ENCODE measurements around the gene NAV2. TPM values are rescaled to one million over a fixed set of nuclear protein-coding genes. Genes with fewer than 3 reads are reported as not detected.

NAV2 gene
- total RNA-seq, 1 experiment from 2014 or later, result 22.7 TPM

DNA sequence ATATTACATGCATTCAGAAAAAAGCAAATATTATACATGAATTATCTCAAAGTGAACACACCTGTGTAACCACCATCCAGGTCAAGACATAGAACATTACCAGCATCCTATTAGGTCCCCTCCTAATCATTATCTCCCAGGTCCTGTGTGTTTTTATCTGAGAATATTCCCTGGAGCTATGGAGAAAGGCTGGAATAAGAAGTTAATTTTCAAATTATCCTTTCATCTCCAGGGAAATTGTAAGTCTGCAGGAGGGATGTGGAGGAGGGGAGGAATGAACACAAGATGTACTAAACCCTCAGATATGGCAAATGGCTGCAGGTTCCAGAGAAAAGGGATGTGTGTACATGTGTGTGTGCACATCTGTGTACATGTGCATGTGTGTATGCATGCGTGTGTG, 25.2 kb upstream of the NAV2 start:
- Histone ChIP-seq H3K4me3 (ENCODE audit: low read depth in 2 of 2, low read length in 2 of 2) (no peak overlapping the region), H3K27ac (ENCODE audit: low read length) (no peak overlapping the region), H3K36me3 (ENCODE audit: control insufficient read depth, insufficient read depth, low read length) (no peaks in the 10 kb centered on the region), H3K27me3 (ENCODE audit: control insufficient read depth, insufficient read depth, low read length) (no peaks in the 10 kb centered on the region), H3K9me3 (ENCODE audit: control insufficient read depth, insufficient read depth, low read depth, low read length) (no peaks in the 10 kb centered on the region), H3K4me1 (ENCODE audit: control insufficient read depth, insufficient read depth, low read length) (no peaks in the 10 kb centered on the region)
- TF ChIP-seq, protein P1, sequence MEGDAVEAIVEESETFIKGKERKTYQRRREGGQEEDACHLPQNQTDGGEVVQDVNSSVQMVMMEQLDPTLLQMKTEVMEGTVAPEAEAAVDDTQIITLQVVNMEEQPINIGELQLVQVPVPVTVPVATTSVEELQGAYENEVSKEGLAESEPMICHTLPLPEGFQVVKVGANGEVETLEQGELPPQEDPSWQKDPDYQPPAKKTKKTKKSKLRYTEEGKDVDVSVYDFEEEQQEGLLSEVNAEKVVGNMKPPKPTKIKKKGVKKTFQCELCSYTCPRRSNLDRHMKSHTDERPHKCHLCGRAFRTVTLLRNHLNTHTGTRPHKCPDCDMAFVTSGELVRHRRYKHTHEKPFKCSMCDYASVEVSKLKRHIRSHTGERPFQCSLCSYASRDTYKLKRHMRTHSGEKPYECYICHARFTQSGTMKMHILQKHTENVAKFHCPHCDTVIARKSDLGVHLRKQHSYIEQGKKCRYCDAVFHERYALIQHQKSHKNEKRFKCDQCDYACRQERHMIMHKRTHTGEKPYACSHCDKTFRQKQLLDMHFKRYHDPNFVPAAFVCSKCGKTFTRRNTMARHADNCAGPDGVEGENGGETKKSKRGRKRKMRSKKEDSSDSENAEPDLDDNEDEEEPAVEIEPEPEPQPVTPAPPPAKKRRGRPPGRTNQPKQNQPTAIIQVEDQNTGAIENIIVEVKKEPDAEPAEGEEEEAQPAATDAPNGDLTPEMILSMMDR (IDR thresholded peaks at IDR 0.05), result no peak
- TF ChIP-seq TCF7L2 (IDR thresholded peaks at IDR 0.05; ENCODE audit: low read depth, low read length), result no peak
- TF ChIP-seq, protein P2, sequence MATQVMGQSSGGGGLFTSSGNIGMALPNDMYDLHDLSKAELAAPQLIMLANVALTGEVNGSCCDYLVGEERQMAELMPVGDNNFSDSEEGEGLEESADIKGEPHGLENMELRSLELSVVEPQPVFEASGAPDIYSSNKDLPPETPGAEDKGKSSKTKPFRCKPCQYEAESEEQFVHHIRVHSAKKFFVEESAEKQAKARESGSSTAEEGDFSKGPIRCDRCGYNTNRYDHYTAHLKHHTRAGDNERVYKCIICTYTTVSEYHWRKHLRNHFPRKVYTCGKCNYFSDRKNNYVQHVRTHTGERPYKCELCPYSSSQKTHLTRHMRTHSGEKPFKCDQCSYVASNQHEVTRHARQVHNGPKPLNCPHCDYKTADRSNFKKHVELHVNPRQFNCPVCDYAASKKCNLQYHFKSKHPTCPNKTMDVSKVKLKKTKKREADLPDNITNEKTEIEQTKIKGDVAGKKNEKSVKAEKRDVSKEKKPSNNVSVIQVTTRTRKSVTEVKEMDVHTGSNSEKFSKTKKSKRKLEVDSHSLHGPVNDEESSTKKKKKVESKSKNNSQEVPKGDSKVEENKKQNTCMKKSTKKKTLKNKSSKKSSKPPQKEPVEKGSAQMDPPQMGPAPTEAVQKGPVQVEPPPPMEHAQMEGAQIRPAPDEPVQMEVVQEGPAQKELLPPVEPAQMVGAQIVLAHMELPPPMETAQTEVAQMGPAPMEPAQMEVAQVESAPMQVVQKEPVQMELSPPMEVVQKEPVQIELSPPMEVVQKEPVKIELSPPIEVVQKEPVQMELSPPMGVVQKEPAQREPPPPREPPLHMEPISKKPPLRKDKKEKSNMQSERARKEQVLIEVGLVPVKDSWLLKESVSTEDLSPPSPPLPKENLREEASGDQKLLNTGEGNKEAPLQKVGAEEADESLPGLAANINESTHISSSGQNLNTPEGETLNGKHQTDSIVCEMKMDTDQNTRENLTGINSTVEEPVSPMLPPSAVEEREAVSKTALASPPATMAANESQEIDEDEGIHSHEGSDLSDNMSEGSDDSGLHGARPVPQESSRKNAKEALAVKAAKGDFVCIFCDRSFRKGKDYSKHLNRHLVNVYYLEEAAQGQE (IDR thresholded peaks at IDR 0.05; ENCODE audit: insufficient read depth in 1 of 2, low read depth in 2 of 2, low read length in 1 of 2), result no peak
- TF ChIP-seq SIN3A (IDR thresholded peaks at IDR 0.05; ENCODE audit: borderline replicate concordance, insufficient read depth, low read depth, low read length), result no peak
- no peak for TF ChIP-seq POLR2AphosphoS5 (IDR thresholded peaks at IDR 0.05; ENCODE audit: low read depth, low read length)
- intact Hi-C loops (cut with micrococcal nuclease; ENCODE audit: unreplicated experiment) (no loop called here), in situ Hi-C loops (cut with HindIII; ENCODE audit: low pct_unique_long_range_greater_than_20kb, low sequenced_read_pairs) (no loop called here)
- no TSS peak for BruUV-seq (replicated peaks)
- ATAC-seq (no peak), DNase-seq (ENCODE audit: low read depth, low spot score) (no peak)
- POLR2A ChIA-PET, result interaction anchor here (0.6 kb wide), 1 partner anchor 97 kb away, joined by 8 read pairs; no protein-coding TSS in a partner anchor
- CTCF ChIA-PET, result no interaction called here

DNA sequence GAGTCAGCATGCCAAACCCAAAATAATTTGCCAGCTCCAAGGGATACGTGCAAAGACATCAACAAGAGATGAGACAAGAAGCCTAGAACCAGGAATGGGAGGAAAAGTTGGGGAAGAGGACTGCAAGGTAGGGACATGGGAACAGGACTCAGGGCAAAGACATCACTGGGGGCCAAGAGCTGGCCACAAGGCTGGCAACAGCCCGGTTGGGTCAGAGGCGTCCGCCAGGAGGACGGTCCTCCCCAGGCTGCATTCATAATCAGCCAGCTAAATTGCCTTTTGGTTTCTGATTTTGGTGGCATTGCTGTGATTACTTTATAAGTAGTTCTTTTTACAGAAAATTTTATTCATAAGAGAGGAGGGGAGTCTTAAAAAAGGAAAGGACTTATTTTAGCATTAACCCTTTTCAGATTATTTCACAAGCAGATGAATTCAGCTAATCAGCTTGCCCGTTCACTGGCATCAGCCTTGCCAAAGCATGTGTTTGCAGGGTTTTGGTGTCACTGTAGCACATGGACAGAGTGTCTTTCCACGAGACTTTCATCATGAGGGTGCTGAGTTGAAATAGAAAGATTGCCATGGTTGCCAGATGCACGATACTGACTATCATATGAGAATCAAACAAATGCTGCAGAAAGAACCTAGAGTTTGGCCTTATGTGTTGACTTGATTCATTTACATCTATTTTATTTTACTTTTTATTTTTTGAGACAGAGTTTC, 23.2 kb upstream of the NAV2 start:
- DNase-seq (ENCODE audit: low read depth, low spot score) (no peak), ATAC-seq (no peak)
- no peaks in the 10 kb centered on the region for H3K36me3 ChIP-seq (ENCODE audit: control insufficient read depth, insufficient read depth, low read length)
- POLR2A ChIA-PET, result no interaction called here
- TF ChIP-seq POLR2AphosphoS5 (IDR thresholded peaks at IDR 0.05; ENCODE audit: low read depth, low read length) (no peak), TCF7L2 (IDR thresholded peaks at IDR 0.05; ENCODE audit: low read depth, low read length) (no peak), SIN3A (IDR thresholded peaks at IDR 0.05; ENCODE audit: borderline replicate concordance, insufficient read depth, low read depth, low read length) (no peak)
- TF ChIP-seq, protein P1 (IDR thresholded peaks at IDR 0.05), result no peak
- TF ChIP-seq, protein P2 (IDR thresholded peaks at IDR 0.05; ENCODE audit: insufficient read depth in 1 of 2, low read depth in 2 of 2, low read length in 1 of 2), result no peak
- CTCF ChIA-PET, result no interaction called here
- H3K27ac ChIP-seq (ENCODE audit: low read length), result no peak overlapping the region
- no peaks in the 10 kb centered on the region for H3K4me1 ChIP-seq (ENCODE audit: control insufficient read depth, insufficient read depth, low read length)
- H3K9me3 ChIP-seq (ENCODE audit: control insufficient read depth, insufficient read depth, low read depth, low read length), result no peaks in the 10 kb centered on the region
- in situ Hi-C loops (cut with HindIII; ENCODE audit: low pct_unique_long_range_greater_than_20kb, low sequenced_read_pairs) (no loop called here), intact Hi-C loops (cut with micrococcal nuclease; ENCODE audit: unreplicated experiment) (no loop called here)
- BruUV-seq (replicated peaks), result no TSS peak
- H3K27me3 ChIP-seq (ENCODE audit: control insufficient read depth, insufficient read depth, low read length), result no peaks in the 10 kb centered on the region
- H3K4me3 ChIP-seq (ENCODE audit: low read depth in 2 of 2, low read length in 2 of 2), result no peak overlapping the region
